IMR-90 (cell line): ENCODE measurements around the gene TNPO1. TPM values are rescaled to one million over a fixed set of nuclear protein-coding genes. Genes with fewer than 3 reads are reported as not detected.

Experiments
- ATAC-seq: fragments of 200-7000 bp; cut with Tn5 transposase; 2 replicates; pipeline ENCODE4 v1.9.1; 2020; ENCODE audit warnings: low read depth, mild to moderate bottlenecking, moderate library complexity
- BruUV-seq: library from RNA; stranded (reverse); fragments of 400-500 nt; replicated peaks from 2 replicates; lab custom pipeline; 2021; lab: Mats Ljungman, UMichigan
- CTCF ChIA-PET: fragments of 300-600 bp; formaldehyde crosslinking; extraction: SDS; loops from one replicate; lab custom pipeline; 2021; ENCODE audit warnings: antibody characterized with exemption; lab: Yijun Ruan, JAX
- POLR2A ChIA-PET: fragments of 300-600 bp; sonication (Branson Sonifier 250); formaldehyde crosslinking; loops from one replicate; lab custom pipeline; 2022; ENCODE audit warnings: antibody characterized with exemption; ENCODE audit not compliant: unreplicated experiment; lab: Charles Lee
- DNase-seq: peaks from one replicate; pipeline ENCODE4 v3.0.0; 2013
- H2AFZ ChIP-seq: replicated peaks from 2 replicates; pipeline ENCODE3; 2013; ENCODE audit warnings: low read length, mild to moderate bottlenecking; ENCODE audit not compliant: poor library complexity
- H2AK5ac ChIP-seq: 2 replicates; pipeline ENCODE4 v1.6.1; 2013; ENCODE audit warnings: low read depth, low read length, inconsistent platforms
- H2AK9ac ChIP-seq: replicated peaks from 2 replicates; pipeline ENCODE3; 2013; ENCODE audit warnings: mild to moderate bottlenecking, low read depth, low read length, moderate library complexity; ENCODE audit not compliant: poor library complexity
- H2BK120ac ChIP-seq: 2 replicates; pipeline ENCODE4 v1.6.1; 2013; ENCODE audit warnings: low read depth, low read length, inconsistent platforms
- H2BK15ac ChIP-seq: 3 replicates; pipeline ENCODE4 v1.6.1; 2013; ENCODE audit warnings: low read depth, low read length, inconsistent platforms
- H2BK20ac ChIP-seq: 2 replicates; pipeline ENCODE4 v1.6.1; 2013; ENCODE audit warnings: low read depth, mild to moderate bottlenecking, inconsistent platforms, low read length, moderate library complexity
- H2BK5ac ChIP-seq: 2 replicates; pipeline ENCODE4 v1.6.1; 2013; ENCODE audit warnings: mild to moderate bottlenecking, low read depth, low read length, inconsistent platforms; ENCODE audit not compliant: poor library complexity, severe bottlenecking
- H3K14ac ChIP-seq: replicated peaks from 2 replicates; pipeline ENCODE4 v1.6.1; 2013; ENCODE audit warnings: low read depth, low read length, inconsistent platforms
- H3K18ac ChIP-seq: 2 replicates; pipeline ENCODE4 v1.6.1; 2013; ENCODE audit warnings: low read depth, low read length, control low read depth
- H3K23ac ChIP-seq: 2 replicates; pipeline ENCODE4 v1.6.1; 2013; ENCODE audit warnings: low read depth, low read length, inconsistent platforms
- H3K27ac ChIP-seq: 2 replicates; pipeline ENCODE4 v1.5.1; 2013; ENCODE audit warnings: mild to moderate bottlenecking, control low read depth, low read length; ENCODE audit not compliant: insufficient read depth
- H3K27me3 ChIP-seq: 2 replicates; pipeline ENCODE4 v1.6.1; 2013; ENCODE audit warnings: low read length; ENCODE audit not compliant: control insufficient read depth, insufficient read depth
- H3K36me3 ChIP-seq: 2 replicates; pipeline ENCODE4 v1.6.1; 2013; ENCODE audit warnings: low read length, mixed read lengths; ENCODE audit not compliant: control insufficient read depth, insufficient read depth
- H3K4ac ChIP-seq: 2 replicates; pipeline ENCODE4 v1.6.1; 2013; ENCODE audit warnings: low read depth, low read length, inconsistent platforms
- H3K4me1 ChIP-seq: 2 replicates; pipeline ENCODE4 v1.6.1; 2013; ENCODE audit warnings: low read length, mixed read lengths; ENCODE audit not compliant: control insufficient read depth, insufficient read depth
- H3K4me2 ChIP-seq: 2 replicates; pipeline ENCODE4 v1.6.1; 2013; ENCODE audit warnings: low read depth, mild to moderate bottlenecking, control low read depth, low read length, moderate library complexity
- H3K4me3 ChIP-seq: 2 replicates; pipeline ENCODE4 v1.5.1; 2013; ENCODE audit warnings: low read depth, mild to moderate bottlenecking, control low read depth, low read length, moderate library complexity; ENCODE audit not compliant: insufficient read depth
- H3K56ac ChIP-seq: 2 replicates; pipeline ENCODE4 v1.6.1; 2013; ENCODE audit warnings: low read length, inconsistent platforms; ENCODE audit not compliant: insufficient read depth; ENCODE audit errors: extremely low read depth
- H3K79me1 ChIP-seq, 2 experiments: 2 replicates each; pipeline ENCODE4 v1.6.1; 2013; ENCODE audit warnings: low read length in 2 of 2, inconsistent platforms in 1 of 2, low read depth in 1 of 2
- H3K9ac ChIP-seq: 2 replicates; pipeline ENCODE4 v1.6.1; 2013; ENCODE audit warnings: low read depth, low read length, control low read depth
- H3K9me1 ChIP-seq: 2 replicates; pipeline ENCODE4 v1.6.1; 2013; ENCODE audit warnings: low read length, inconsistent platforms; ENCODE audit not compliant: insufficient read depth
- H3K9me3 ChIP-seq: 2 replicates; pipeline ENCODE4 v1.6.1; 2013; ENCODE audit warnings: low read length; ENCODE audit not compliant: control insufficient read depth, insufficient read depth
- H4K20me1 ChIP-seq: 2 replicates; pipeline ENCODE4 v1.6.1; 2013; ENCODE audit warnings: low read length, inconsistent platforms; ENCODE audit not compliant: insufficient read depth
- H4K5ac ChIP-seq: 2 replicates; pipeline ENCODE4 v1.6.1; 2013; ENCODE audit warnings: mild to moderate bottlenecking, low read depth, low read length, control low read depth
- H4K8ac ChIP-seq, 2 experiments: 2 replicates each; pipeline ENCODE4 v1.6.1; 2013; ENCODE audit warnings: low read depth in 2 of 2, low read length in 2 of 2, control low read depth in 1 of 2, inconsistent platforms in 1 of 2
- H4K91ac ChIP-seq: 2 replicates; pipeline ENCODE4 v1.6.1; 2013; ENCODE audit warnings: low read depth, low read length, inconsistent platforms; ENCODE audit not compliant: insufficient read depth
- BHLHE40 ChIP-seq: fragments of 150-350 bp; IDR thresholded peaks from 2 replicates; pipeline ENCODE4 v1.6.1; 2016; ENCODE audit warnings: mild to moderate bottlenecking, low read depth, low read length
- CEBPB ChIP-seq: IDR thresholded peaks from 2 replicates; pipeline ENCODE4 v1.6.1; 2012; ENCODE audit warnings: low read depth, low read length, improper control_type of control experiment
- CHD1 ChIP-seq: IDR thresholded peaks from 2 replicates; pipeline ENCODE4 v1.6.1; 2012; ENCODE audit warnings: low read depth, low read length, improper control_type of control experiment
- CTCF ChIP-seq: conservative IDR thresholded peaks from 2 replicates; pipeline ENCODE4 v1.5.1; 2012; ENCODE audit warnings: mild to moderate bottlenecking, low read depth, low read length, improper control_type of control experiment
- ELK1 ChIP-seq: fragments of 150-350 bp; IDR thresholded peaks from 2 replicates; pipeline ENCODE4 v1.6.1; 2016; ENCODE audit warnings: low read depth, mild to moderate bottlenecking, low read length, moderate library complexity, borderline replicate concordance
- FOS ChIP-seq: fragments of 150-350 bp; IDR thresholded peaks from 2 replicates; pipeline ENCODE4 v1.6.1; 2016; ENCODE audit warnings: low read depth, low read length
- MAFK ChIP-seq: IDR thresholded peaks from 2 replicates; pipeline ENCODE4 v1.6.1; 2012; ENCODE audit warnings: low read depth, low read length, improper control_type of control experiment
- MAZ ChIP-seq: IDR thresholded peaks from 2 replicates; pipeline ENCODE4 v1.6.1; 2012; ENCODE audit warnings: low read depth, mild to moderate bottlenecking, low read length, improper control_type of control experiment, moderate library complexity, borderline replicate concordance
- MXI1 ChIP-seq: IDR thresholded peaks from 2 replicates; pipeline ENCODE4 v1.6.1; 2012; ENCODE audit warnings: low read depth, mild to moderate bottlenecking, low read length, moderate library complexity, borderline replicate concordance
- NFE2L2 ChIP-seq: fragments of 150-350 bp; IDR thresholded peaks from 2 replicates; pipeline ENCODE4 v1.6.1; 2016; ENCODE audit warnings: low read depth, mild to moderate bottlenecking, low read length
- POLR2A ChIP-seq: IDR thresholded peaks from 2 replicates; pipeline ENCODE4 v1.6.1; 2012; ENCODE audit warnings: mild to moderate bottlenecking, low read depth, low read length
- RAD21 ChIP-seq: IDR thresholded peaks from 2 replicates; pipeline ENCODE4 v1.6.1; 2012; ENCODE audit warnings: low read length, improper control_type of control experiment
- RCOR1 ChIP-seq: IDR thresholded peaks from 2 replicates; pipeline ENCODE4 v1.6.1; 2012; ENCODE audit warnings: mild to moderate bottlenecking, low read length, improper control_type of control experiment; ENCODE audit not compliant: insufficient replicate concordance
- RFX5 ChIP-seq: IDR thresholded peaks from 2 replicates; pipeline ENCODE4 v1.8.0; 2012; ENCODE audit warnings: low read depth, mild to moderate bottlenecking, low read length, moderate library complexity
- SMC3 ChIP-seq: fragments of 150-350 bp; IDR thresholded peaks from 2 replicates; pipeline ENCODE4 v1.6.1; 2016; ENCODE audit warnings: low read depth, mild to moderate bottlenecking, antibody characterized with exemption, low read length, moderate library complexity
- USF2 ChIP-seq: fragments of 150-350 bp; IDR thresholded peaks from 2 replicates; pipeline ENCODE4 v1.6.1; 2017; ENCODE audit warnings: mild to moderate bottlenecking, antibody characterized with exemption, low read length, low read depth
- WGBS, 2 experiments: methylation state at CpG; one replicate each; pipeline versions ENCODE4 v1.1.5 to v1.1.7; 2013; ENCODE audit warnings: missing lambda C conversion rate in 2 of 2; ENCODE audit not compliant: insufficient read length in 1 of 2; ENCODE audit errors: extremely low coverage in 2 of 2; 5-methylcytosine and 5-hydroxymethylcytosine counted together
- dilution Hi-C: fragments of 300-500 bp; cut with HindIII; formaldehyde crosslinking; loops from one replicate; pipeline ENCODE4 v1.14.3; 2018; ENCODE audit warnings: low sequenced_read_pairs; ENCODE audit not compliant: unreplicated experiment
- in situ Hi-C: fragments of 300-500 bp; cut with MboI; formaldehyde crosslinking; loops from 3 replicates; pipeline ENCODE4 v1.14.3; 2019; ENCODE audit warnings: low sequenced_read_pairs, inconsistent platforms, mixed read lengths
- intact Hi-C: fragments of 100-400 bp; cut with micrococcal nuclease; formaldehyde crosslinking; loops from 2 replicates; pipeline ENCODE4 v1.10.0; 2022
- polyA plus RNA-seq, 3 experiments: library from polyadenylated mRNA; depleted of rRNA; stranded (reverse); fragments of >200 nt; gene quantifications; 2 replicates each; pipeline ENCODE4 v1.2.3, GENCODE V29; 2012; ENCODE audit warnings: low replicate concordance in 1 of 3
- total RNA-seq: library from RNA; depleted of rRNA; stranded (reverse); fragments of >200 nt; gene quantifications from 2 replicates; pipeline ENCODE4 v1.2.3, GENCODE V29; 2012

TNPO1 gene
- total and polyA plus RNA-seq, 2 of the 4 experiments (the other 2 are of a cell fraction): 45.5 to 400 TPM

GRCh38 chr5:72811849-72812248, 4.6 kb upstream of the TNPO1 start:
- Histone ChIP-seq H3K9me3 (no peaks in the 10 kb centered on the region), H4K20me1 (no peaks in the 10 kb centered on the region), H2BK5ac (no peak overlapping the region), H2BK120ac (no peak overlapping the region), H3K9me1 (no peaks in the 10 kb centered on the region), H3K4ac (no peak overlapping the region), H2AFZ (no peak overlapping the region), H2BK15ac (no peak overlapping the region), H3K4me2 (no peak overlapping the region), H3K18ac (no peak overlapping the region), H4K5ac (no peak overlapping the region), H4K91ac (no peak overlapping the region), H4K8ac (no peak overlapping the region), H3K56ac (no peak overlapping the region), H2AK5ac (no peak overlapping the region), H3K14ac (no peak overlapping the region), H3K79me1 (no peaks in the 10 kb centered on the region; a peak in 1 of 4 replicates), H2AK9ac (no peak overlapping the region), H3K36me3 (no peaks in the 10 kb centered on the region), H3K9ac (no peak overlapping the region), H3K4me3 (no peak overlapping the region), H2BK20ac (no peak overlapping the region), H3K27ac (no peak overlapping the region), H3K27me3 (peaks cover 6% of the 10 kb centered on the region), H3K23ac (no peak overlapping the region), H3K4me1 (no peaks in the 10 kb centered on the region)
- DNase-seq (no peak), ATAC-seq (no peak)
- no CpG with 5 or more reads among the region's 1 CpG for WGBS, 2 experiments
- ChIA-PET POLR2A (no interaction called here), CTCF (no interaction called here)
- dilution Hi-C loops (no loop called here), intact Hi-C loops (no loop called here), in situ Hi-C loops (loop anchor here (10.0 kb wide), 1 partner anchor 187 kb away; no protein-coding TSS in a partner anchor)
- no TSS peak for BruUV-seq
- TF ChIP-seq CEBPB (no peak), USF2 (no peak), RFX5 (no peak), RCOR1 (no peak), RAD21 (no peak), FOS (no peak), ELK1 (no peak), MAZ (no peak), NFE2L2 (no peak), CTCF (no peak), MXI1 (no peak), POLR2A (no peak), CHD1 (no peak), BHLHE40 (no peak), MAFK (no peak), SMC3 (no peak)
